Thymus (tissue), 11 donors: Measurements from ENCODE around the gene EXOC3. TPM values are rescaled to one million over a fixed set of nuclear protein-coding genes. Genes with fewer than 3 reads are reported as not detected.

Source experiments
- DNase-seq, 9 donors: peaks; one replicate each; pipeline ENCODE4 v3.0.0-alpha.2; 2013; ENCODE audit warnings: low spot score in 9 of 9, low read depth in 6 of 9, missing footprints in 1 of 9
- H3K27ac ChIP-seq, 2 donors: one replicate each; pipeline ENCODE4 v1.5.1; 2013; ENCODE audit warnings: control low read depth in 1 of 2, low read depth in 1 of 2, low read length in 1 of 2, mild to moderate bottlenecking in 1 of 2, moderate library complexity in 1 of 2
- H3K27me3 ChIP-seq, 2 donors: one replicate each; pipeline ENCODE4 v1.5.1; 2013; ENCODE audit warnings: low read length in 1 of 2; ENCODE audit not compliant: control insufficient read depth in 2 of 2, insufficient read depth in 1 of 2
- H3K36me3 ChIP-seq, 2 donors: one replicate each; pipeline ENCODE4 v1.5.1; 2013; ENCODE audit warnings: low read length in 1 of 2, mild to moderate bottlenecking in 1 of 2, moderate library complexity in 1 of 2; ENCODE audit not compliant: control insufficient read depth in 2 of 2, insufficient read depth in 2 of 2
- H3K4me1 ChIP-seq, 2 donors: one replicate each; pipeline ENCODE4 v1.5.1; 2013; ENCODE audit warnings: low read length in 2 of 2; ENCODE audit not compliant: control insufficient read depth in 2 of 2, insufficient read depth in 2 of 2
- H3K4me3 ChIP-seq, 2 donors: one replicate each; pipeline ENCODE4 v1.5.1; 2013; ENCODE audit warnings: low read length in 2 of 2, control low read depth in 1 of 2, mild to moderate bottlenecking in 1 of 2
- H3K9me3 ChIP-seq, 2 donors: one replicate each; pipeline ENCODE4 v1.5.1; 2013; ENCODE audit warnings: low read length in 1 of 2, mild to moderate bottlenecking in 1 of 2; ENCODE audit not compliant: control insufficient read depth in 2 of 2, insufficient read depth in 1 of 2
- WGBS: extraction: QIAGEN DNeasy Blood & Tissue Kit; methylation state at CpG from one replicate; pipeline ENCODE4 v1.1.7; 2013; 5-methylcytosine and 5-hydroxymethylcytosine counted together
- polyA plus RNA-seq: library from polyadenylated mRNA; stranded (reverse); fragments of 200-250 nt; gene quantifications from one replicate; pipeline ENCODE4 v1.2.3, GENCODE V29; 2013
- total RNA-seq: library from RNA; stranded (reverse); fragments of 120-200 nt; gene quantifications from one replicate; pipeline ENCODE4 v1.2.4, GENCODE V29; 2013
- donor health status: healthy.

The EXOC3 gene
- total and polyA plus RNA-seq, 2 donors = 27.2 to 60.0 TPM

DNA sequence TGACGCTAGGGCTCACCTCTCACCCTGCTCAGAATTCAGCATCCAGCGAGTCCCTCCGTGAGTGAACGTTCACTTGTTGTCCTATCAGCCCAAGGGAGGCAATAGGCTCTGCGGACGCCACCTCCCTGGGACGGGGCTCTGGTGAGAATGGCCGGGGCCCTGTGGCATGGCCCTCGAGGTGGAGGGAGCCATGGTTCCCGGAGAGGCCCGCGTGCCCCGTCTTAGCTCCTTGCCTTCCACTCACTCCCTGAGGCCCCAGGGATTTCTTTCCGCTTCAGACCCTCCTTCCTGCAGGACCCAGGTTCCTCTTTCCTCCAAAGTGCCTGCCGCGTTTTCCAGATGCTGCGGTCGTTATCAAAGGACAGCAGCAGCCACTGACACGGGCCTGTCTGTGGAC is 21.5 kb downstream of the EXOC3 start:
- DNase-seq = no peak
- WGBS = 95% methylated on average over 19 of the region's 19 CpGs

GRCh38 chr5:464843-465590 is 22.0 kb downstream of the EXOC3 start:
- DNase-seq = no peak
- peaks cover 44 to 58% of the 10 kb centered on the region in 2 donors for H3K36me3 ChIP-seq
- no peak overlapping the region for H3K27ac ChIP-seq
- H3K9me3 ChIP-seq = no peaks in the 10 kb centered on the region
- WGBS = 96% methylated on average over 63 of the region's 63 CpGs
- no peaks in the 10 kb centered on the region for H3K4me1 ChIP-seq
- H3K4me3 ChIP-seq = no peak overlapping the region
- no peaks in the 10 kb centered on the region for H3K27me3 ChIP-seq

More for the DNA sequence above, 21.5 kb downstream of the EXOC3 start:
- H3K36me3 ChIP-seq = peaks cover 49 to 59% of the 10 kb centered on the region in 2 donors
- H3K4me1 ChIP-seq = no peaks in the 10 kb centered on the region
- H3K9me3 ChIP-seq = no peaks in the 10 kb centered on the region
- no peak overlapping the region for H3K4me3 ChIP-seq
- H3K27me3 ChIP-seq = no peaks in the 10 kb centered on the region
- H3K27ac ChIP-seq = no peak overlapping the region

GRCh38 chr5:465591-466403 is 22.8 kb downstream of the EXOC3 start:
- H3K27ac ChIP-seq = no peak overlapping the region
- H3K4me3 ChIP-seq = no peak overlapping the region
- WGBS = 92% methylated on average over 29 of the region's 29 CpGs
- no peaks in the 10 kb centered on the region for H3K9me3 ChIP-seq
- DNase-seq = no peak
- no peaks in the 10 kb centered on the region for H3K27me3 ChIP-seq
- no peaks in the 10 kb centered on the region for H3K4me1 ChIP-seq
- H3K36me3 ChIP-seq = peaks cover 38 to 54% of the 10 kb centered on the region in 2 donors

DNA sequence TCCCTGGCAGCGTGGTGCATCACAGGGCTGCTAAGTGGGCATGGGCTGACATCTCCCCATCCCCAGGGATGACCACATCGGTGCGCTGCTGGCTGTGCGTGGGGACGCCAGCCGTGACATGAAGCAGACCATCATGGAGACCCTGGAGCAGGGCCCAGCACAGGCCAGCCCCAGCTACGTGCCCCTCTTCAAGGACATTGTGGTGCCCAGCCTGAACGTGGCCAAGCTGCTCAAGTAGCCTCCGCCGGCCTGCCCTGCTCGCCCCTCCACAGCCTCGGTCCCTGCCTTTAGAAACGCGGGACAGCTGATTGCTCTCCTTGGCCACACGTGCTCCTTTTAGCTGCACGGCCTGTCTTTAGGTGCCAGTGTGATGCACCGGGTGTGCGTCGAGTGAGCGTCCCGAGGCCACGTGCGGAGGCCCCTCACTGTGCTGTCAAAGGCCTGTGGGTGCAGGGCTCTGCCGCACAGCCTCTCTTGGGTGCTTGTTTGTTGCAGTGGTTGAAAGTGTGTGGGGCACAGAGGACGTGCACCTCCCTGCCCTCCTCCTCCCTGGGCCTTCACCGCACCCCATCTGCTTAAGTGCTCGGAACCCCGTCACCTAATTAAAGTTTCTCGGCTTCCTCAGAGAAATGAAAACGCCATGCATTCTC is 23.8 kb downstream of the EXOC3 start:
- peaks cover under 1 to 5% of the 10 kb centered on the region in 2 donors for H3K4me1 ChIP-seq
- no peak overlapping the region for H3K27ac ChIP-seq
- H3K36me3 ChIP-seq = peaks cover 40 to 58% of the 10 kb centered on the region in 2 donors
- no peak overlapping the region for H3K4me3 ChIP-seq
- no peaks in the 10 kb centered on the region for H3K27me3 ChIP-seq
- 98% methylated on average over 30 of the region's 30 CpGs for WGBS
- DNase-seq = no peak
- peaks cover 0 to 3% of the 10 kb centered on the region in 2 donors for H3K9me3 ChIP-seq

- peaks cover 27 to 46% of the 10 kb centered on the region in 2 donors for H3K36me3 ChIP-seq
- 98% methylated on average over 5 of the region's 6 CpGs for WGBS
- H3K4me3 ChIP-seq = no peak overlapping the region
- H3K4me1 ChIP-seq = peaks cover 4 to 10% of the 10 kb centered on the region in 2 donors
- peaks cover under 1 to 2% of the 10 kb centered on the region in 2 donors for H3K27me3 ChIP-seq
- DNase-seq = no peak
- H3K9me3 ChIP-seq = peaks cover 0 to 3% of the 10 kb centered on the region in 2 donors
- no peak overlapping the region for H3K27ac ChIP-seq
These were observed 25.4 kb downstream of the EXOC3 start for GRCh38 chr5:468401-468800.

GRCh38 chr5:469752-470483 is 26.9 kb downstream of the EXOC3 start:
- no peak for DNase-seq
- Histone ChIP-seq H3K4me1 (peaks cover 5 to 19% of the 10 kb centered on the region in 2 donors), H3K27me3 (peaks cover 8 to 14% of the 10 kb centered on the region in 2 donors), H3K9me3 (peaks cover 0 to 3% of the 10 kb centered on the region in 2 donors), H3K36me3 (peaks cover 17 to 40% of the 10 kb centered on the region in 2 donors), H3K4me3 (no peak overlapping the region), H3K27ac (no peak overlapping the region)
- WGBS = 97% methylated on average over 19 of the region's 19 CpGs

GRCh38 chr5:470961-471749 is 28.2 kb downstream of the EXOC3 start:
- peaks cover 0 to 3% of the 10 kb centered on the region in 2 donors for H3K9me3 ChIP-seq
- DNase-seq = no peak
- H3K27ac ChIP-seq = peak overlapping the region in 1 of 2 donors; percentile 18
- H3K36me3 ChIP-seq = peaks cover 9 to 27% of the 10 kb centered on the region in 2 donors
- peak overlapping the region in 1 of 2 donors; percentile 61 for H3K4me3 ChIP-seq
- WGBS = 97% methylated on average over 31 of the region's 31 CpGs
- H3K4me1 ChIP-seq = peaks cover 7 to 20% of the 10 kb centered on the region in 2 donors
- H3K27me3 ChIP-seq = peaks cover 21 to 26% of the 10 kb centered on the region in 2 donors

GRCh38 chr5:471750-472058 is 28.7 kb downstream of the EXOC3 start:
- no peak overlapping the region for H3K27ac ChIP-seq
- no peak for DNase-seq
- peaks cover 9 to 22% of the 10 kb centered on the region in 2 donors for H3K36me3 ChIP-seq
- peaks cover 7 to 20% of the 10 kb centered on the region in 2 donors for H3K4me1 ChIP-seq
- H3K4me3 ChIP-seq = peak overlapping the region in 1 of 2 donors; percentile 61
- peaks cover 0 to 3% of the 10 kb centered on the region in 2 donors for H3K9me3 ChIP-seq
- WGBS = 89% methylated on average over 6 of the region's 6 CpGs
- peaks cover 24 to 31% of the 10 kb centered on the region in 2 donors for H3K27me3 ChIP-seq
